NCI-H1092 treated with DMSO at 0.1 percent for 48 hours (cell line): ENCODE results near the gene UQCR10.

Experiments
- DNase-seq: peaks from one replicate; lab custom pipeline; 2025; lab: John Stamatoyannopoulos, UW

Gene UQCR10

GRCh38 chr22:29798318-29798717, 31.1 kb downstream of the UQCR10 start:
- no peak for DNase-seq

DNA sequence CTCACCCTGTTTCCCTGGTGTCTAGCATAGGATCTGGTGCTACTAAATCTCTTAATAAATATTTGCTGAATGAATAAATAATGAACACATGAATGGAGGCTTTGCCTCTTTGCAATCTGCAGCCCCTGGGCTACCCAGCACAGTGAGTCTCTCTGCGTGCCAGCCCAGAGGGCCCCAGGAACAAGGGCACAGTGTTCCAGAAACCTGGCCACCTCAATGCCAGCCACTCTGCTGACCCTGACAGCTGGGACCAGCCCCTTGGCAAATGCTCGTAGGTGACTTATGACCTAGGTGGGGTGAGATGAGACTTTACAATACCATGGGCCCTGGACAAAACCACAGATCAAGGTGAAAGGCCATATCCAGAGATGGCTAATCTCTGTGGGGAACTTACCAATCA, 31.6 kb downstream of the UQCR10 start:
- DNase-seq = no peak

- DNase-seq = no peak
These were observed 32.1 kb downstream of the UQCR10 start for GRCh38 chr22:29799217-29799680.

- no peak for DNase-seq
These were observed 34.0 kb downstream of the UQCR10 start for GRCh38 chr22:29801153-29801552.

DNA sequence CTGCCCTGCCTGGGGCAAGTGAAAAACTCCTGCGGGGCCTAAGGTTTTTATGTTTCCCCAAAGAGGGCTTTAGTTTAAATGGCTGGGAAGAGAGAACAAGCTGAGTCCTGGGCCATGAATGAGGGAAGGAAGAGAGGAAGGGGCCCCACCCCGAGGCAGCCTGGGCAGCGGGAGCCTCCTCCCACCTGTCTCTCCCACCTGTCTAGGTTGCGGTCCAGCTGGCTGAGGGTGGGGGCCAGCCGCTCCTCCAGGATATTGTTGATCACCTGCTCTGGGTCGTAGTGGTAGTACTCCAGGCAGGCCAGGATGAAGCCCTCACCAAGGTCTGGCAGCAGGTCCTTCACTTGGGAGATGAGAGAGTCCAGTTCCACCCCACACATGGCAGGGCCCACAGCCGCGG, 34.6 kb downstream of the UQCR10 start:
- no peak for DNase-seq

- DNase-seq = no peak
These were observed 36.0 kb downstream of the UQCR10 start for GRCh38 chr22:29803190-29803589.

GRCh38 chr22:29804985-29805384, 37.8 kb downstream of the UQCR10 start:
- no peak for DNase-seq

DNA sequence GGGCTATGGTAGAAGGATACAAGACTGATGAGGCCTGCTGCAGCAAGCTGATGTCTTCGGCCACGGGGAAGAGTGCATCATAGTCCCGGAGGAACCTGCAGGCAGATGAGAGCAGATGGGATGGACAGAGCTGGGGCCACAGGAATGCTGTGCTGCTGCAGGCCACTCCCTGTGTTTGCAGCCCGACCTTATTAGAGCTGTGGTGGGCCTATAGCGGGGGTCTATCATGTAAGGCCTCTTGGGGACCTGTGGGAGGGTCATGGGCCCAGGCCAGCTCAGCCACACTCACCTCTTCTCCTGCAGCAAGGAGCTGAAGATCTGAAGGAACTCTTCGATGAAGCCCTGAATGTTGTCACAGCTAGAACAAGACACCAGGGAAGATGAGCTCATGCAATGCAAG, 39.0 kb downstream of the UQCR10 start:
- DNase-seq = no peak

GRCh38 chr22:29810216-29810615, 43.0 kb downstream of the UQCR10 start:
- no peak for DNase-seq

- DNase-seq = no peak
These were observed 44.2 kb downstream of the UQCR10 start for GRCh38 chr22:29811377-29811776.

DNA sequence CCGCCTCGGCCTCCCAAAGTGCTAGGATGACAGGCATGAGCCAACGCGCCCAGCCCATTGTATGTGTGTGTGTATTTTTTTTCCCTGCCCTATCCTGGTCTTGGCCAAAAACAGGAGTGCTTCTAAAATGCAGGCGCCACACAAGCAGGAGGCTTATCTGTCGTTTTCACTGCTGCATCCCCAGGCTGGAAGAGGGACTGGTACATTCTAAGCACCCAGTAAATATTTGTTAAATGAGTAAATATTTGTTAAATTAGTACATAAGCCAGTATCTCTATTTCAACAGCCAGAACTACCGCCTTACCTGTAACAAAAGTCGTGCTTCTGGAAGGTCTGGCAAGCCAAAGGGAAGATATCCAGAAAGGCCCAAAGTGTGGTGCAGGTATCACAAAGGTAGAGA, 46.0 kb downstream of the UQCR10 start:
- DNase-seq = no peak

- no peak for DNase-seq
These were observed 46.4 kb downstream of the UQCR10 start for GRCh38 chr22:29813563-29813962.

GRCh38 chr22:29814003-29814402, 46.8 kb downstream of the UQCR10 start:
- DNase-seq = no peak

DNA sequence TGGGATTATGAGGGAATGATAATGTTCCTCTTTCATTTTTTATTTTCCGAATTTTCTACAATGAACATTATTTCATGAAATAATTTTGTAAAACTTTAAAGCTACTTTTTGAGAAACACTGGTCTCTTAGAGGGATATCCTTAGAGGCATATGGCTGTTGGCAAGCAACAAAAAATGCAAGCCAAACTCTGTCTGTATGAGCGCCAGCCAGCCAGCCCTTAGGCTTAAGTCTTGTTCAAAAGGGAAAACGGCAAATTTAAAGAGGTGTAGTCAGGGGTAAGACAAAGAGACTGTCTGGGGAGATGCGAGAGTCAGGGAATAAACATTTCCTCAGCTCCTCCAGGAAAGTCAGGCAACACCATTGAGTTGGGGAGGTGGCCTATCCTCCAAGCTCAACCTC, 48.4 kb downstream of the UQCR10 start:
- DNase-seq = no peak

- no peak for DNase-seq
These were observed 49.0 kb downstream of the UQCR10 start for GRCh38 chr22:29816128-29816527.

DNA sequence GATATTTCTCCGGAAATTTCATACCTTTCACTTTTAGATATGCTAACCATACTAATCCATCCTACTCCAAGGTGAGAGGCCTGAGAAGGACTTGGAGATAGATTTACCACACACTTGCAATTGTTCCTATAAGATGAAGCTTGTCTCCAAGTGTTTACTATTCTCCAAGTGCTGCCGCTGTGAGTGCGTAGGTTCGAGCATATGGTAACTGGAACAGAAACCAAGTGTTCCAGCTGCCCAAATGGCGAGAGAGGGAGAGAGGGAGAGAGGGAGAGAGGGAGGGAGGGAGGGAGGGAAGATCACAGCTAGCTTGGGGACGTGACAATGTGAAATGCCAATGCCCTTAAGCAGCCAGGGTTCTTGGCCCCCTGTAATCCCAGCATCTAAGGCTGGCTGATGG, 49.4 kb downstream of the UQCR10 start:
- no peak for DNase-seq

GRCh38 chr22:29816980-29817379, 49.8 kb downstream of the UQCR10 start:
- DNase-seq = no peak

DNA sequence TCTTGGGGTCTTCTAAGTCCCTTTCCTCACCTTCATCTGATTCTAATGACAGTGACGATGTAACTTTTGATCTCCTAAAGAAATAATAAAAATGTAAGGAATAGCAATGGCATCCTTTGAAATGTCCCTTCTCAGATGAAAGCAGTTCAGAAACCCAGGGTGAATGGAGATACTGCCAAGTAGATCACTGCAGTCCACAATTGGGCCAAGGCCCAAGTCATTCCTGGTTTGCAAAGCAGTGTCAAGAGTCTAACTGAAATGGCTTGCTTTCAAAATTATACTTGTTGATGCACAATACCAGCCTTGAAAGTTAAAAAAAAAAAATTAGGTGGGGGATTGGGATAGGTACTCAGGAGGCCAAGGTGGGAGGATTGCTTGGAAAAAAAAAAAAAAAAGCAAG, 50.6 kb downstream of the UQCR10 start:
- DNase-seq = no peak

- no peak for DNase-seq
These were observed 52.3 kb downstream of the UQCR10 start for GRCh38 chr22:29819501-29819900.
